Measurements from ENCODE around the gene CAB39.

The CAB39 gene

GRCh38 chr2:230757476-230757875 is 44.8 kb downstream of the CAB39 start:
- DNase-seq (ENCODE audit: low spot score) = no peak

GRCh38 chr2:230758566-230759480 is 46.2 kb downstream of the CAB39 start:
- no peak for DNase-seq (ENCODE audit: low spot score)

GRCh38 chr2:230759481-230760167 is 47.0 kb downstream of the CAB39 start:
- DNase-seq (ENCODE audit: low spot score) = no peak

GRCh38 chr2:230761704-230762103 is 49.1 kb downstream of the CAB39 start:
- no peak for DNase-seq (ENCODE audit: low spot score)

GRCh38 chr2:230762317-230762896 is 49.8 kb downstream of the CAB39 start:
- no peak for DNase-seq (ENCODE audit: low spot score)

- no peak for DNase-seq (ENCODE audit: low spot score)
Measured at GRCh38 chr2:230764346-230764745, 51.7 kb downstream of the CAB39 start.

GRCh38 chr2:230765611-230766300 is 53.1 kb downstream of the CAB39 start:
- DNase-seq (ENCODE audit: low spot score) = no peak

GRCh38 chr2:230767862-230768388 is 55.3 kb downstream of the CAB39 start:
- DNase-seq (ENCODE audit: low spot score) = no peak

GRCh38 chr2:230770804-230771203 is 58.2 kb downstream of the CAB39 start:
- DNase-seq (ENCODE audit: low spot score) = no peak

GRCh38 chr2:230772156-230772555 is 59.5 kb downstream of the CAB39 start:
- DNase-seq (ENCODE audit: low spot score) = no peak

- DNase-seq (ENCODE audit: low spot score) = no peak
Measured at GRCh38 chr2:230773039-230773773, 60.6 kb downstream of the CAB39 start.

GRCh38 chr2:230774348-230774951 is 61.8 kb downstream of the CAB39 start:
- DNase-seq (ENCODE audit: low spot score) = no peak

GRCh38 chr2:230775737-230776136 is 63.1 kb downstream of the CAB39 start:
- no peak for DNase-seq (ENCODE audit: low spot score)

GRCh38 chr2:230777721-230778120 is 65.1 kb downstream of the CAB39 start:
- no peak for DNase-seq (ENCODE audit: low spot score)

GRCh38 chr2:230778350-230779063 is 65.9 kb downstream of the CAB39 start:
- no peak for DNase-seq (ENCODE audit: low spot score)

- no peak for DNase-seq (ENCODE audit: low spot score)
Measured at GRCh38 chr2:230779126-230779525, 66.5 kb downstream of the CAB39 start.

GRCh38 chr2:230779607-230780006 is 67.0 kb downstream of the CAB39 start:
- no peak for DNase-seq (ENCODE audit: low spot score)

- no peak for DNase-seq (ENCODE audit: low spot score)
Measured at GRCh38 chr2:230781130-230781797, 68.6 kb downstream of the CAB39 start.

- DNase-seq (ENCODE audit: low spot score) = no peak
Measured at GRCh38 chr2:230783101-230783500, 70.5 kb downstream of the CAB39 start.

- no peak for DNase-seq (ENCODE audit: low spot score)
Measured at GRCh38 chr2:230784795-230785194, 72.2 kb downstream of the CAB39 start.
